ENCODE data around the gene B3GAT3. TPM values are rescaled to one million over a fixed set of nuclear protein-coding genes. Genes with fewer than 3 reads are reported as not detected.
A peak's percentile ranks its signal among the peaks of the same experiment; 100 is the strongest.

The B3GAT3 gene
- total RNA-seq, 4 donors from 2014 or later, result 11.4 to 25.8 (median 22.4) TPM

DNA sequence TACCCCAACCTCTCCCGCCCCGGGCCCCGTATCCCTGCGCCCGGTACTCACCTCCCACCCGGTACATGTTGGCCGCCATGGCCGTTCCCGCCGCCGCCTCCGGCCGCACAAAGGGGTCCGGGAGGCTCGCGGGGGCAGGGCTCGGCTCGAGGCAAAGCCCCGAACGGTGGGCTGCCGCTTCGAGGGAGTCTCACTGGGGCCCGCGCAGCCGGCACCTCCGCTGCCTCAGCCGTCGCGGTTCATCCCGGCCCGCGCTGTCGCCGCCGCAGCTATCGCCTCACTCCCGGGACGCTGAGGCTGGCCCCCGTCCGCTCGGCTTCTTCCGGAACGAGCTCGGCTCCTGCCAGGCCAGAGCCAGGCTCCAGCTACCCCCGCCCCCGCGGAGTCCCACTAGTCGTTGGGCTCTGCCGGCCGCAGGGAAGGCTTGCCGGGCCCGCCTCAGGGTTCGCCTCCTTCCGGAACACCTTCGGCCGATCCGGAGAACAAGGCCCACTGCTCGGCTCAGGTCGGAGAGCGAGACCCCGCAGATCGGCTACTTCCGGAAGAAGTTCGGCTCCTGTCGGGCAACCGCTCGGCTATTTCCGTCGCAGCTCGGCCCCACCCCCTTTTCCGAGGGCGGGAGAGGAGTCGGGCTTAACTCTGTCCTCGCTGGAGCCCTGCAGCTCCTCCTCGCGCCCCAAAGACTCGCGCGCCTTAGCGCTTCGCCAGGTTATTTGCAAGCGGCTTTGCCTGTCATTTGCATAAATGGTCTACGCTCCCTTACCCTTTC, 20.2 kb downstream of the B3GAT3 start, which contains the start of gene MTA2:
MTA2 (minus strand) TSS at position 494 of the 769 bp plus-strand sequence; CDS start at position 79, 415 bp downstream.
- WGBS, 2 donors (ENCODE audit: low coverage in 1 of 2), result 0% methylated on average over 2 to 8 of the region's 83 CpGs
- peaks cover 3 to 53% (median 21%) of the 10 kb centered on the region in 3 donors for H3K4me1 ChIP-seq
- H3K9me3 ChIP-seq, result no peaks in the 10 kb centered on the region
- no peaks in the 10 kb centered on the region for H3K27me3 ChIP-seq
- H3K4me3 ChIP-seq, result peak within 1 kb of the TSS; percentile 80 to 96
- TF ChIP-seq, protein P1, sequence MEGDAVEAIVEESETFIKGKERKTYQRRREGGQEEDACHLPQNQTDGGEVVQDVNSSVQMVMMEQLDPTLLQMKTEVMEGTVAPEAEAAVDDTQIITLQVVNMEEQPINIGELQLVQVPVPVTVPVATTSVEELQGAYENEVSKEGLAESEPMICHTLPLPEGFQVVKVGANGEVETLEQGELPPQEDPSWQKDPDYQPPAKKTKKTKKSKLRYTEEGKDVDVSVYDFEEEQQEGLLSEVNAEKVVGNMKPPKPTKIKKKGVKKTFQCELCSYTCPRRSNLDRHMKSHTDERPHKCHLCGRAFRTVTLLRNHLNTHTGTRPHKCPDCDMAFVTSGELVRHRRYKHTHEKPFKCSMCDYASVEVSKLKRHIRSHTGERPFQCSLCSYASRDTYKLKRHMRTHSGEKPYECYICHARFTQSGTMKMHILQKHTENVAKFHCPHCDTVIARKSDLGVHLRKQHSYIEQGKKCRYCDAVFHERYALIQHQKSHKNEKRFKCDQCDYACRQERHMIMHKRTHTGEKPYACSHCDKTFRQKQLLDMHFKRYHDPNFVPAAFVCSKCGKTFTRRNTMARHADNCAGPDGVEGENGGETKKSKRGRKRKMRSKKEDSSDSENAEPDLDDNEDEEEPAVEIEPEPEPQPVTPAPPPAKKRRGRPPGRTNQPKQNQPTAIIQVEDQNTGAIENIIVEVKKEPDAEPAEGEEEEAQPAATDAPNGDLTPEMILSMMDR (IDR thresholded peaks at IDR 0.05), result peak in 1 of 4 experiments; percentile 3
- TF ChIP-seq POLR2AphosphoS5 (IDR thresholded peaks at IDR 0.05) (peak; percentile 73), POLR2A (IDR thresholded peaks at IDR 0.05) (peak; percentile 63 to 65), EP300 (IDR thresholded peaks at IDR 0.05) (no peak)
- peak within 1 kb of the TSS; percentile 91 to 99 (median 96) for H3K27ac ChIP-seq
- peak; percentile 85 for ATAC-seq
- peaks cover 0 to 52% of the 10 kb centered on the region in 2 donors for H3K36me3 ChIP-seq

DNA sequence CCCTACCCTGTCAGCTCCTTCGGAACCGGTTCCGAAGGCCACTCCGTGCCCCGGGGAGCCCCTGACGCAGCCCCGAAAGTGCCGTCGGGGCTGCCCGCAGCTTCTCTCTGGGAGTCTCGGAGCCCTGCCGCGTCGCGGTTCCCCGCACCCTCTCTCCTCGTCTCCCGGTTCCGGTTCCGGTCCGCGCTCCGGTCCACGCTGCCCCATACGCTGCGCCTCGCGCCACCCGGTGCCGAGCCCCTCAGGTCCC, 20.7 kb downstream of the B3GAT3 start:
- no peaks in the 10 kb centered on the region for H3K9me3 ChIP-seq
- no peak for TF ChIP-seq POLR2A (IDR thresholded peaks at IDR 0.05)
- no peak for TF ChIP-seq EP300 (IDR thresholded peaks at IDR 0.05)
- TF ChIP-seq, protein P1 (IDR thresholded peaks at IDR 0.05), result no peak
- no peak for TF ChIP-seq POLR2AphosphoS5 (IDR thresholded peaks at IDR 0.05)
- peak; percentile 14 for ATAC-seq
- peaks cover 3 to 53% (median 21%) of the 10 kb centered on the region in 3 donors for H3K4me1 ChIP-seq
- H3K27ac ChIP-seq, result peak overlapping the region; percentile 91 to 99 (median 96)
- H3K4me3 ChIP-seq, result peak overlapping the region; percentile 80 to 96
- no peaks in the 10 kb centered on the region for H3K27me3 ChIP-seq
- no CpG with 5 or more reads among the region's 30 CpGs for WGBS, 2 donors (ENCODE audit: low coverage in 1 of 2)
- H3K36me3 ChIP-seq, result peaks cover 0 to 52% of the 10 kb centered on the region in 2 donors

GRCh38 chr11:62600367-62601121, 21.2 kb downstream of the B3GAT3 start:
- Histone ChIP-seq H3K27me3 (no peaks in the 10 kb centered on the region), H3K27ac (peak overlapping the region; percentile 91 to 99 (median 96)), H3K9me3 (no peaks in the 10 kb centered on the region), H3K36me3 (peaks cover 0 to 52% of the 10 kb centered on the region in 2 donors), H3K4me1 (peaks cover 3 to 53% (median 21%) of the 10 kb centered on the region in 3 donors), H3K4me3 (peak overlapping the region; percentile 80 to 96)
- ATAC-seq, result no peak
- TF ChIP-seq POLR2A (IDR thresholded peaks at IDR 0.05), result no peak
- no peak for TF ChIP-seq EP300 (IDR thresholded peaks at IDR 0.05)
- TF ChIP-seq, protein P1 (IDR thresholded peaks at IDR 0.05), result no peak
- TF ChIP-seq POLR2AphosphoS5 (IDR thresholded peaks at IDR 0.05), result no peak
- 0% methylated on average over 2 to 15 of the region's 26 CpGs for WGBS, 2 donors (ENCODE audit: low coverage in 1 of 2)

- TF ChIP-seq POLR2AphosphoS5 (IDR thresholded peaks at IDR 0.05), result no peak
- no peak for TF ChIP-seq POLR2A (IDR thresholded peaks at IDR 0.05)
- TF ChIP-seq EP300 (IDR thresholded peaks at IDR 0.05), result no peak
- TF ChIP-seq, protein P1 (IDR thresholded peaks at IDR 0.05), result no peak
- no peaks in the 10 kb centered on the region for H3K9me3 ChIP-seq
- H3K27me3 ChIP-seq, result no peaks in the 10 kb centered on the region
- H3K4me1 ChIP-seq, result peaks cover 3 to 53% (median 21%) of the 10 kb centered on the region in 3 donors
- peak overlapping the region; percentile 13 to 99 (median 96) for H3K27ac ChIP-seq
- no peak for ATAC-seq
- H3K36me3 ChIP-seq, result peaks cover 0 to 52% of the 10 kb centered on the region in 2 donors
- H3K4me3 ChIP-seq, result peak overlapping the region in 1 of 2 donors; percentile 96
- 24% methylated on average over 3 to 5 of the region's 5 CpGs for WGBS, 2 donors (ENCODE audit: low coverage in 1 of 2)
These were observed 21.9 kb downstream of the B3GAT3 start for GRCh38 chr11:62599901-62600300.
